Measurements from ENCODE around the gene TANC1.

TANC1 gene

DNA sequence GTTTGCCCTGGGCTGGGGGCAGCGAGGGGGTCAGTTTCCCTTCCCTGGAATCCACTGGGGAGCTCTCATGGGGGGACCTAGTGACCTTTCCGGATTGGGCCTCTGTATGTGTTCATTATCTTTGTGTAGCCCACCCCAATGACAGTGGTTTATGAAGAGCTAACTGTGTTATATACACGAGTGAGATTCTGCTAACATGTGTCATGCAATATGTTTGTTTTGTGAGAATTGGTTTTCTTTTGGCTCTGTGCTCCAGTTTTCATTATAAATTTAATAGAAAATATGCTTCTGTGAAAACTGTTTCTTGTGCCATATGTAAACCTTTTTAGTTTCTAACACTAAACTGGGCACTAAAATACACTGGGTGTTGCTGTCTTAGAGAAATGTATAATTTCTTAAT, 207.5 kb downstream of the TANC1 start:
- no peak for DNase-seq

DNA sequence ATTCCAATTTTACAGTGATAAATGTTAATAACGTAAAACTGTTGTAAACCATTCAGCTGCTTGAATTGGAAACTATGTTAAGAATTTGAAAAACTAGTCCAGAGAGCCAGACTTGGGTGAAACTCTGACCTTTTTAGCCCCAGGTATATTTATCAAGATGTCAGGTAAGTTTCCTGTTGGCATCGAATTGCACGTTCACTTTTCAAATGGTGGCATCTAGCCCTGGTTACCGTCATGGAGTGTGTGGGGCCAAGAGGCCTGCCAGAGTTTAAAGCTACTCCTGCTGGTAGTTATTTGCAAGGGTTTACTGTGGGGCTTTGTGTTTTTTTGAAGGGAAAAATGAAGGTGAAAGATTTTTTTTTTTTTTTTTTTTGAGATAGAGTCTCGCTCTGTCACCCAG, 208.1 kb downstream of the TANC1 start:
- no peak for DNase-seq

- DNase-seq = no peak
These were observed 208.9 kb downstream of the TANC1 start for GRCh38 chr2:159177357-159177756.

- DNase-seq = no peak
These were observed 209.5 kb downstream of the TANC1 start for GRCh38 chr2:159177957-159178356.

GRCh38 chr2:159179096-159179495, 210.7 kb downstream of the TANC1 start:
- no peak for DNase-seq

- no peak for DNase-seq
These were observed 211.3 kb downstream of the TANC1 start for GRCh38 chr2:159179696-159180095.

- DNase-seq = no peak
These were observed 214.9 kb downstream of the TANC1 start for GRCh38 chr2:159183346-159183745.

GRCh38 chr2:159185401-159186130, 217.1 kb downstream of the TANC1 start:
- DNase-seq = no peak

- DNase-seq = no peak
These were observed 218.0 kb downstream of the TANC1 start for GRCh38 chr2:159186462-159186861.

DNA sequence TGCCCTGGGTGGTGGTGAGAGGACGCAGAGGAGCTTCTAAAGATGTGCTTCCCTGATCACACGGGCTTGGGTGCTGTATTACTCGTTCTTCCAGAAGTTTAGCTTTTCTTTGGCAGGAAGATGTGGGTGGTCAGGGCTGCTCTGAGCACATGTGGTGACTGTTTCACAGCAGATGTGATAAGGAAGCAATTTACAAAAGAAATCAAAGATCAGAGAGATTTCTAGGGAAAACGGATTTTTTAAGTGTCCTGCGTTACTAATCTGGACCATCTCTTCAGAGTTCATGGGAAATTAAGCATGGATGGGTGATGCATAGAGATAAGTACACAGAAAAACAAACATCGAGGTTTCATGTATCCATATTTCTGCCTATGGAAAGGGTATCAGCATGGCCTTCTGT, 218.7 kb downstream of the TANC1 start:
- no peak for DNase-seq

- DNase-seq = no peak
These were observed 220.0 kb downstream of the TANC1 start for GRCh38 chr2:159188449-159188848.

- no peak for DNase-seq
These were observed 224.0 kb downstream of the TANC1 start for GRCh38 chr2:159192371-159192918.

GRCh38 chr2:159193791-159194190, 225.4 kb downstream of the TANC1 start:
- no peak for DNase-seq

- DNase-seq = no peak
These were observed 225.8 kb downstream of the TANC1 start for GRCh38 chr2:159194241-159194640.

DNA sequence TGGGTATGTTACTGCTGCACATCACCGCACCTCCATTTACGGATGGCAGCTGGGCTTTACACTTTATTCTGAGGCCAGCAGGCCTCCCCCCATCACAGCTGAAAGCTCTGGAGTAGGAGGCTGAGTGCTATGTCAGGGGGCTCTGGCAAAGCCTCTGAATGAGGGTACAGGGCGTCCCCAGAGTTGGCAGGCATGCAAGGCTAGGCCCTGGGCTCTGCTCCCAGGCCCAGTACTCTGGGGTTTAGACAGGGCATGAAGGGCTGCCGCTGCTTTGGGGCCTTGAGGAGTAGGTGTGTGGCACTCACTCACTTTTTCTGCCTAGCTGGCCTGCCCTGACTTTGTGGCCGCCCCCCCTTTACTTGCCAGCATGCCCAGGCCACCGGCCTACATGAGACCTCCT, 227.3 kb downstream of the TANC1 start:
- no peak for DNase-seq

GRCh38 chr2:159196393-159196925, 228.0 kb downstream of the TANC1 start:
- DNase-seq = no peak

DNA sequence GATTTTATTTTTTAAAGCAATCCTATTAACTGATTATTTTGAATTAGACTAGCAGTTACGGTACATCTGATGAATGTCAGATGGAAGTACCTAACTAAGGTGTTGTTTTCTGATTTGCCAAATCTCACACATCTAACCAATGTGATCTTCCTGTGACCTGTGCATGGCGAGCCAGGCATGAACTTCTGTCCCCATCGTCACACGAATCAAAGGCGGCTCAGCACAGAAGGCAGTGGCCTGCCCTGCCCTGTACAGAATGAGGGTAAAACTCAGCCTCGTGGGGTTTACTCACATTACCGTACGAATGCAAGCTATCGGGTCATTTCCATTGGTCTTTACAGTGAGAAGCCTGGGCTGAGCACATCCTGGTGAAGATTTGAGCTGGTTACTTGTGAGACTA, 230.8 kb downstream of the TANC1 start:
- DNase-seq = no peak

- DNase-seq = no peak
These were observed 231.5 kb downstream of the TANC1 start for GRCh38 chr2:159199761-159200465.

DNA sequence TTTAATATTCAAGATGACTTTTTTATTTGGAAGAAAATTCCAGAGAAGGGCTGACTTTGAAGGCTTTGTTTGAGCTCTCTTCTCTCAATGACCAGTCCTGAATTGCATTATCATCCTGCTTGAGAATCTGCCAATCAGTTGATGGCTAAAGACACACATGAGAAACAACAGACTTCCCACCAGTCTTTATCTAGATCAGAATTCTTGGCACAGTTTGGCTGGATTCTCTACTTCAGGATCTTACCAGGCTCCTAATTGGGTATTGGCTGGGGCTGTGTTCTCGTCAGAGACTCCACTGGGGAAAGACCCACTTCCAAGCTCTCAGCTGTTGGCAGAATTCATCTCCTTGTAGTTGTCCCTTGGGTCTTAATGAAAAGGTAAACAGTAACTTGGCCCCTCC, 232.1 kb downstream of the TANC1 start:
- DNase-seq = no peak

GRCh38 chr2:159201360-159202063, 233.1 kb downstream of the TANC1 start:
- DNase-seq = no peak

GRCh38 chr2:159202568-159203071, 234.2 kb downstream of the TANC1 start:
- DNase-seq = no peak

GRCh38 chr2:159204381-159205144, 236.1 kb downstream of the TANC1 start:
- no peak for DNase-seq
